RWPE1 (cell line): ENCODE measurements around the gene SERTAD4.

Experiments
- CTCF ChIA-PET: fragments of 350-600 bp; sonication (Branson Sonifier 250); formaldehyde crosslinking; extraction: SDS; loops from one replicate; lab custom pipeline; 2021; lab: Yijun Ruan, JAX
- POLR2A ChIA-PET: fragments of 400-600 bp; formaldehyde crosslinking; extraction: SDS; loops from one replicate; lab custom pipeline; 2020; ENCODE audit warnings: antibody characterized with exemption; ENCODE audit not compliant: low non-redundant PET; lab: Yijun Ruan, JAX
- DNase-seq: peaks from one replicate; pipeline ENCODE4 v3.0.0; 2012; ENCODE audit warnings: low spot score
- H3K27ac ChIP-seq: fragments of 450-650 bp; 2 replicates; pipeline ENCODE4 v1.5.1; 2017
- TF ChIP-seq, protein P1 (sequence below): fragments of 450-650 bp; conservative IDR thresholded peaks from 2 replicates; pipeline ENCODE4 v1.5.1; 2017; ENCODE audit warnings: low read depth, mild to moderate bottlenecking

The SERTAD4 gene

DNA sequence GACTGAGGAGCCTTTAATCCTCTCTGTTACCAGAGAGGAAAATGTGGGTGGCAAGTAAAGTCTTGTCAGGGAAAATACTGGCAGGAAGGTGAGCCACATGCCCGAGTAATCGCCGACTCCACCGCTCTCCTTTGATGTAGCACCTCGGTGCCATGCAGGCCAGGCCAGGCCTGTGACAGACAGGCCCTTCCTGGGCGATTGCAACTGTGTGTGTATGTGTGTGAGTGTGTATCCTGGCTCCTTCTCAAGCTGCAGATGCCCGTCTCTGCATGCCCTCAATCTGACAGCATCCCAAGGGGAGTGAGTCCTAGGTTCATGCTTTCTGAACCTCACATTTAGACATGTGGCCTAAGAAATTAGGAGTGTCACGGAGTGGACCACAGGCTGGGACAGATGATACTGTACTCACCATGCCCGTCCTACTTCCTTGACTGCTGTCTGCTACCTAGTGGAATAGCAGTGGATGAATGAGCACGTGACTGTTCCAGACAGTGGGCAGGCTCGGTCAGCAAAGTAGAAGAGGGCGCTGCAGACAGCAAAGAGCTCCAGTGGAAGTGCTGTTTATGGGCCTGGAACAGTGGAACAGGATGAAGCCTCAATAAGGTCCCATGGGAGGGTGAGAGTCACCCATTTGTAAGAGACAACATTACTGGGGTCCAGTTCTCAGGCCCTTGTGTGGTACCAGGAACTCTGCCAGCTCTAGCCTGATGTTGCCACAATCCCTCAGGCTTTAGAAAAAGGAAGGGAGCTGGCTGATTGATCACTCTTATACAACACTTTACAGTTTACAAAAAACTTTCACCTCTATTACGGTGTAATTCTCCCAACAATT is 25.3 kb downstream of the SERTAD4 start:
- TF ChIP-seq, protein P1, sequence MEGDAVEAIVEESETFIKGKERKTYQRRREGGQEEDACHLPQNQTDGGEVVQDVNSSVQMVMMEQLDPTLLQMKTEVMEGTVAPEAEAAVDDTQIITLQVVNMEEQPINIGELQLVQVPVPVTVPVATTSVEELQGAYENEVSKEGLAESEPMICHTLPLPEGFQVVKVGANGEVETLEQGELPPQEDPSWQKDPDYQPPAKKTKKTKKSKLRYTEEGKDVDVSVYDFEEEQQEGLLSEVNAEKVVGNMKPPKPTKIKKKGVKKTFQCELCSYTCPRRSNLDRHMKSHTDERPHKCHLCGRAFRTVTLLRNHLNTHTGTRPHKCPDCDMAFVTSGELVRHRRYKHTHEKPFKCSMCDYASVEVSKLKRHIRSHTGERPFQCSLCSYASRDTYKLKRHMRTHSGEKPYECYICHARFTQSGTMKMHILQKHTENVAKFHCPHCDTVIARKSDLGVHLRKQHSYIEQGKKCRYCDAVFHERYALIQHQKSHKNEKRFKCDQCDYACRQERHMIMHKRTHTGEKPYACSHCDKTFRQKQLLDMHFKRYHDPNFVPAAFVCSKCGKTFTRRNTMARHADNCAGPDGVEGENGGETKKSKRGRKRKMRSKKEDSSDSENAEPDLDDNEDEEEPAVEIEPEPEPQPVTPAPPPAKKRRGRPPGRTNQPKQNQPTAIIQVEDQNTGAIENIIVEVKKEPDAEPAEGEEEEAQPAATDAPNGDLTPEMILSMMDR, result no peak
- no peak for DNase-seq
- ChIA-PET POLR2A (no interaction called here), CTCF (interaction anchor here (0.6 to 0.7 kb wide), 4 partner anchors 12 to 58 kb away, joined by 3 to 4 read pairs (median 3); no protein-coding TSS in a partner anchor)
- H3K27ac ChIP-seq, result peak overlapping the region; percentile 89

DNA sequence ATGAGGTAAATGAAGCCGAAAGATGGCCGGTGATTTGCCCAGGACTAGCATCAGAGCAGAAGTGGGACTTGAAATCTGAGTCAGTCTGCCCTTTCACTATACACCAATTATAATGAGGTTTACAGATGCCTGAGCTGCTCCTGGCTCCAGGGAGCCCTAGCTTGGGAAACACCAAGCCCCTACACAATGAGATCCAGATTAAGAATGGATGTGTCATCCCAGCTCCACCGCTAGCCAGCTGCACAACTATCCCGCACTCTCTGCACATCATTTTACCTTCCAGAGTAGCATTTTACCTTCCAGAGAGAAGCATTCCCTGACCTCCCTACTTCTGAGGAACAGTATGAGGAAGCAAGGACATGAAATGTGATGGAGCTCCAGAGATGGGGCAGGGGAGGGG is 27.0 kb downstream of the SERTAD4 start:
- ChIA-PET POLR2A (interaction anchor here (0.6 kb wide), 1 partner anchor 50 kb away, joined by 4 read pairs; no protein-coding TSS in a partner anchor), CTCF (interaction anchor here (0.8 kb wide), 1 partner anchor 9 kb away, joined by 3 read pairs; no protein-coding TSS in a partner anchor)
- TF ChIP-seq, protein P1, result no peak
- no peak for DNase-seq
- no peak overlapping the region for H3K27ac ChIP-seq

DNA sequence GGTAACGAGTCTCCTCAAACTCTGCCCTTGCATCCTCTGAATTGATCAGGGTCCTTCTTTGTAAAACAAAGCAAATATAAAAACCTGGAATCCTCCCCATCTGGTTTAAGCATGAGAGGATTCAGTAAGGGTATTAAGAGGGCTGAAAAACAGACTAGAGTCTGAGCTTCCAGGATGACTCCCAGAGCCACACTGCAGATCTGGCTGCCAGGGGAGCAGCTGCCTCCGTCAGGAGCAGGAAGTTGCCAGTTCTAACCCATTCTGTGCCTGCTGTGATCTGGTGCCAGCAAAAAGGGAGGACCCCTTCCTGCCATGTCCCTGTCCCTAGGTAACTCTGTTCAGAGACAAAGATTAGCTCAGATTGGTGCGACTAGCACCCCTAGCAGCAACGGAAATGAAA is 27.5 kb downstream of the SERTAD4 start:
- ChIA-PET POLR2A (no interaction called here), CTCF (interaction anchor here (0.8 kb wide), 1 partner anchor 9 kb away, joined by 3 read pairs; no protein-coding TSS in a partner anchor)
- H3K27ac ChIP-seq, result no peak overlapping the region
- TF ChIP-seq, protein P1, result no peak
- DNase-seq, result no peak

DNA sequence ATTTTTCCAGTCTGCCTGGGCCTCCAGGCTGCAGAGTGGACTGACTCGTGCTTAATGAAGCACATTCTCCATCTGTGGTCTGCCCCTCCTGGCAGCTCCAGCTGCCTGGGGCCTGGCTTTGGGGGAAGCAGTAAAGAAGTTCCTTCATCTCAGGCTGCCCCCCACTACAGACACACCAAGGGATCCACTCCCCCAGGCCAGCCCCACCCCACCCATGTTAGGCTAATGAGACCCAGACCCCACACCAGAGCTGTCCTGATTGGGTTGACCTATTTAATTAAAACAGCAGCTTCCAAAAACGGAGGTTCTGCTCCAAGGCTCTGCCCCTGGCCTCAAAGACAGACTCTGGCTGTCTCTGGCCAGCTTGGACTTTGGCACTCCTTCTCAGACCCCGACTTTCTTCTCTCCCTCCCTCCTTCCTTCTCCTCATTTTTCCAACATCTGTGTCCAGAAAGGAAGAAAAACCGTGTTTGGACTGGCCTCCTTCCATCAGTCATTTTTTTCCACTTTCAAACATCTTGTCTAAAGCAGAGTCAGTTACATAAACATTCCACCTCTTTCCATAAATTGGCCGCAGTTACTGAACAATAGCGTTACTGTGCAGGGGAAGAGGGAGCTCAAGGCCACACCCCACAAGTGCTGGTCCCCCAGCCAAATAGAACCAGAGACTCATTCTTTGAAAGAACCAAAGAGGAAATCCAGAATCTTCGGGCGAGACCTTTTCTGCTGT is 29.7 kb downstream of the SERTAD4 start:
- POLR2A ChIA-PET, result no interaction called here
- CTCF ChIA-PET, result no interaction called here
- TF ChIP-seq, protein P1, result no peak
- DNase-seq, result no peak
- peak overlapping the region; percentile 59 for H3K27ac ChIP-seq

DNA sequence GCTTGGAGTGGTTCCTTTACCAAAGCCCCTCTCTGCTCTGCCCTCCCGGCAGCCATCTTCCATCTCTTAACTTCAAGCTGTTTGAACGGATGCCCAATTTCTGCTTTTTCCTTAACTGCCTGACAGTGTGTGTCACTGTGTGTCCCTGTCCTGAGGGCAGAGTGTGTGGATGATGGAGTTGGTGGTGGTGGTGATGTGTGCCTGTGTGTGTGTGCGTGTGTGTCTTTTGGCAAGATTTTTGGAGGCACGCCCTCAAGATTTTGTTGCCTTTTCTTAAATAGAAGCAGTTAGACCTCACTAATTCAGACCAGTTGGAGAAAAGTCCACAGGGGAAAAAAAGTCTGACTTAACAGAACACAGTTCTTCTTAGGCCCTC is 30.3 kb downstream of the SERTAD4 start:
- POLR2A ChIA-PET, result no interaction called here
- no peak for DNase-seq
- TF ChIP-seq, protein P1, result no peak
- H3K27ac ChIP-seq, result peak overlapping the region; percentile 59; the same call in 1 of the 2 replicates
- CTCF ChIA-PET, result no interaction called here

DNA sequence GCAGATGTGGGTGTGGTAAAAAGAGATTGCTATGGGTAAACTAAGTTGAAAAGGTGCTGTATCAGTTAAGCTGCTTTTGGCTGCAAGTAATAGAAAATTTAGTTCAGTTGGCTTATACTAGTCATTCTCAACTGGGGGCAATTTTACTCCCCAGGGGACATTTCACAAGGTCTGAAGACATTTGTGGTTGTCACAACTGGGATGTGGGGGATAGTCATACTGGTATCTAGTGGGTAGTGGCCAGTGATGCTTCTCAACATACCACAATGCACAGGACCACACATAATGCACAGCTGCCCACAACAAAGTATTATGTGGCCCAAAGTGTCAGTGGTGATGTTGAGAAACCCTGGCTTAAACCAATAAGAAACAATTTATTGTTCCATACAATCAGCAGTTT is 31.4 kb downstream of the SERTAD4 start:
- ChIA-PET CTCF (no interaction called here), POLR2A (no interaction called here)
- TF ChIP-seq, protein P1, result no peak
- no peak overlapping the region for H3K27ac ChIP-seq
- DNase-seq, result no peak
